SK-N-SH (cell line): ENCODE results near the gene ARPC5L. TPM values are rescaled to one million over a fixed set of nuclear protein-coding genes. Genes with fewer than 3 reads are reported as not detected.

ENCODE experiments used
- CTCF ChIA-PET: fragments of 300-600, 350-600 bp; formaldehyde crosslinking; extraction: SDS; loops from one replicate; lab custom pipeline; 2021; lab: Yijun Ruan, JAX
- POLR2A ChIA-PET: fragments of 350-600 bp; sonication (Branson Sonifier 250); formaldehyde crosslinking; extraction: SDS; loops from one replicate; lab custom pipeline; 2020; ENCODE audit warnings: antibody characterized with exemption, inconsistent platforms; lab: Yijun Ruan, JAX
- DNase-seq: peaks from one replicate; pipeline ENCODE4 v3.0.0; 2012
- H2AFZ ChIP-seq: fragments of 200-600 bp; sonication (generic); 2 replicates; pipeline ENCODE4 v1.8.1; 2016; ENCODE audit warnings: antibody characterized with exemption, mild to moderate bottlenecking, low read depth
- H3F3A ChIP-seq: fragments of 200-600 bp; sonication (generic); replicated peaks from 2 replicates; pipeline ENCODE3; 2016; ENCODE audit warnings: antibody characterized with exemption, mild to moderate bottlenecking; ENCODE audit not compliant: insufficient read depth
- H3K27ac ChIP-seq, 2 experiments: fragments of 200-500 bp in 1 of 2; fragments of 200-600 bp in 1 of 2; sonication (Bioruptor generic) in 1 of 2; sonication (generic), shearing (Covaris generic) in 1 of 2; 2 replicates each; pipeline versions ENCODE4 v1.5.1 to v1.6.1; 2014 to 2016; ENCODE audit warnings: low read depth in 2 of 2, inconsistent platforms in 1 of 2, low read length in 1 of 2, mild to moderate bottlenecking in 1 of 2, mixed read lengths in 1 of 2
- H3K27me3 ChIP-seq: fragments of 200-600 bp; sonication (generic), shearing (Covaris generic); 2 replicates; pipeline ENCODE4 v1.6.1; 2016; ENCODE audit warnings: mixed run types; ENCODE audit not compliant: insufficient read depth
- H3K36me3 ChIP-seq, 2 experiments: fragments of 200-500 bp in 1 of 2; fragments of 200-600 bp in 1 of 2; sonication (Bioruptor generic) in 1 of 2; sonication (generic) in 1 of 2; replicated peaks in 1 of 2; 2 replicates each; pipeline versions ENCODE3 to v1.5.1; 2014 to 2016; ENCODE audit warnings: low read length in 1 of 2, mild to moderate bottlenecking in 1 of 2; ENCODE audit not compliant: insufficient read depth in 2 of 2, control insufficient read depth in 1 of 2
- H3K4me1 ChIP-seq, 2 experiments: fragments of 200-500 bp in 1 of 2; fragments of 200-600 bp in 1 of 2; sonication (Bioruptor generic) in 1 of 2; sonication (generic), shearing (Covaris generic) in 1 of 2; 2 replicates each; pipeline versions ENCODE4 v1.5.1 to v1.6.1; 2014 to 2016; ENCODE audit warnings: low read depth in 1 of 2, low read length in 1 of 2, mixed run types in 1 of 2; ENCODE audit not compliant: insufficient read depth in 2 of 2, control insufficient read depth in 1 of 2
- H3K4me2 ChIP-seq: fragments of 200-600 bp; sonication (generic), shearing (Covaris generic); 2 replicates; pipeline ENCODE4 v1.6.1; 2017; ENCODE audit warnings: mixed run types
- H3K4me3 ChIP-seq, 2 experiments: fragments of 200-500 bp in 1 of 2; fragments of 200-600 bp in 1 of 2; sonication (Bioruptor generic) in 1 of 2; sonication (generic), shearing (Covaris generic) in 1 of 2; 2 replicates each; pipeline versions ENCODE4 v1.5.1 to v1.8.1; 2014 to 2016; ENCODE audit warnings: low read depth in 2 of 2, inconsistent platforms in 1 of 2, low read length in 1 of 2, mild to moderate bottlenecking in 1 of 2, mixed read lengths in 1 of 2, moderate library complexity in 1 of 2
- H3K79me2 ChIP-seq: fragments of 200-600 bp; sonication (generic); 2 replicates; pipeline ENCODE4 v1.8.1; 2017; ENCODE audit warnings: mild to moderate bottlenecking; ENCODE audit not compliant: insufficient read depth
- H3K9ac ChIP-seq: fragments of 200-600 bp; sonication (generic); 2 replicates; pipeline ENCODE4 v1.6.1; 2017; ENCODE audit warnings: mixed run types
- H3K9me2 ChIP-seq: fragments of 200-600 bp; sonication (generic); 2 replicates; pipeline ENCODE4 v1.6.1; 2017; ENCODE audit warnings: mixed run types
- H3K9me3 ChIP-seq: fragments of 200-600 bp; sonication (generic); 2 replicates; pipeline ENCODE4 v1.6.1; 2017; ENCODE audit warnings: mixed run types, mild to moderate bottlenecking, moderate library complexity
- H4K20me1 ChIP-seq: fragments of 200-600 bp; sonication (generic); 2 replicates; pipeline ENCODE4 v1.6.1; 2017; ENCODE audit warnings: mild to moderate bottlenecking, mixed run types; ENCODE audit not compliant: insufficient read depth
- ELF1 ChIP-seq: IDR thresholded peaks from 2 replicates; pipeline ENCODE4 v1.4.0; 2012
- EZH2phosphoT487 ChIP-seq: fragments of 200-600 bp; sonication (generic); IDR thresholded peaks from 2 replicates; pipeline ENCODE4 v1.6.1; 2017; ENCODE audit warnings: low read depth, mixed run types, mild to moderate bottlenecking, antibody characterized with exemption, moderate library complexity, borderline replicate concordance
- FOSL2 ChIP-seq: IDR thresholded peaks from 2 replicates; pipeline ENCODE4 v1.4.0; 2012; ENCODE audit warnings: low read depth, mild to moderate bottlenecking, moderate library complexity, borderline replicate concordance
- JUND ChIP-seq: IDR thresholded peaks from 2 replicates; pipeline ENCODE4 v1.4.0; 2012
- MAX ChIP-seq: IDR thresholded peaks from 2 replicates; pipeline ENCODE4 v1.4.0; 2012; ENCODE audit warnings: low read depth
- MXI1 ChIP-seq: IDR thresholded peaks from 2 replicates; pipeline ENCODE4 v1.6.1; 2012; ENCODE audit warnings: mild to moderate bottlenecking, low read depth, low read length, improper control_type of control experiment
- NRF1 ChIP-seq: IDR thresholded peaks from 2 replicates; pipeline ENCODE4 v1.6.1; 2012; ENCODE audit warnings: low read depth, mild to moderate bottlenecking, low read length
- PBX3 ChIP-seq: IDR thresholded peaks from 2 replicates; pipeline ENCODE4; 2012
- POLR2AphosphoS5 ChIP-seq: IDR thresholded peaks from 2 replicates; pipeline ENCODE4 v1.6.1; 2012; ENCODE audit warnings: low read depth, low read length
- RCOR1 ChIP-seq: fragments of 150-350 bp; IDR thresholded peaks from 2 replicates; pipeline ENCODE4 v1.6.1; 2017; ENCODE audit warnings: antibody characterized with exemption, low read length
- REST ChIP-seq: IDR thresholded peaks from 2 replicates; pipeline ENCODE4 v1.6.1; 2012; ENCODE audit warnings: mild to moderate bottlenecking, low read depth, low read length, moderate library complexity
- SIN3A ChIP-seq: IDR thresholded peaks from 2 replicates; pipeline ENCODE4 v1.6.1; 2012; ENCODE audit warnings: low read depth, mild to moderate bottlenecking, low read length, moderate library complexity, borderline replicate concordance
- TAF1 ChIP-seq: IDR thresholded peaks from 2 replicates; pipeline ENCODE4 v1.6.1; 2012; ENCODE audit warnings: low read depth, mild to moderate bottlenecking, low read length, moderate library complexity, borderline replicate concordance
- USF1 ChIP-seq: IDR thresholded peaks from 2 replicates; pipeline ENCODE4 v1.4.0; 2012; ENCODE audit warnings: low read depth, borderline replicate concordance
- WGBS: methylation state at CpG from one replicate; pipeline ENCODE4 v1.1.6; 2017; ENCODE audit warnings: low lambda C conversion rate; 5-methylcytosine and 5-hydroxymethylcytosine counted together
- polyA plus RNA-seq, 3 experiments: library from polyadenylated mRNA; depleted of rRNA; stranded (reverse); fragments of >200 nt; gene quantifications; 2 replicates each; pipeline ENCODE4 v1.2.3, GENCODE V29; 2012

Gene ARPC5L
- polyA plus RNA-seq, 1 of the 3 experiments (the other 2 are of a cell fraction), result 73.1 TPM

- no peaks in the 10 kb centered on the region for H3K9me2 ChIP-seq
- peaks cover 8% of the 10 kb centered on the region; the same call in 1 of the 2 replicates for H3K79me2 ChIP-seq
- CTCF ChIA-PET, result interaction anchor here (0.8 to 33.6 kb wide), 23 partner anchors 9 to 1637 kb away, joined by 3 to 1436 read pairs (median 9); partner anchors contain the start of genes ARPC5L, NR6A1, OLFML2A and RPL35
- 93% methylated on average over 7 of the region's 8 CpGs for WGBS
- H3K27ac ChIP-seq, result no peak overlapping the region
- H2AFZ ChIP-seq, result no peak overlapping the region
- H3K9me3 ChIP-seq, result no peaks in the 10 kb centered on the region
- no peak overlapping the region for H3K9ac ChIP-seq
- no peak for TF ChIP-seq MAX
- TF ChIP-seq POLR2AphosphoS5, result no peak
- TF ChIP-seq TAF1, result no peak
- no peak for TF ChIP-seq RCOR1
- TF ChIP-seq EZH2phosphoT487, result no peak
- no peak for TF ChIP-seq MXI1
- H3K36me3 ChIP-seq, result peaks cover 16 to 29% of the 10 kb centered on the region in 2 experiments
- H3K4me3 ChIP-seq, result no peak overlapping the region
- H3F3A ChIP-seq, result peaks cover 38% of the 10 kb centered on the region
- DNase-seq, result no peak
- H4K20me1 ChIP-seq, result peaks cover 32% of the 10 kb centered on the region
- no peaks in the 10 kb centered on the region for H3K27me3 ChIP-seq
- H3K4me1 ChIP-seq, result peaks cover 0 to 12% of the 10 kb centered on the region in 2 experiments; a peak in 1 of 4 replicates
- POLR2A ChIA-PET, result interaction anchor here (1.9 to 5.0 kb wide), 2 partner anchors 8 to 82 kb away, joined by 12 to 42 read pairs; partner anchors contain the start of genes ARPC5L, NR6A1 and RPL35
- no peak overlapping the region for H3K4me2 ChIP-seq
Observed at GRCh38 chr9:124854161-124854560, 7.8 kb upstream of the ARPC5L start.

GRCh38 chr9:124854822-124855221 lies 7.1 kb upstream of the ARPC5L start:
- Histone ChIP-seq H3K4me2 (no peak overlapping the region), H4K20me1 (peaks cover 39% of the 10 kb centered on the region), H3K9me3 (no peaks in the 10 kb centered on the region), H3K4me1 (peaks cover 6 to 19% of the 10 kb centered on the region in 2 experiments; a peak in 1 of 4 replicates), H2AFZ (no peak overlapping the region), H3F3A (peaks cover 41% of the 10 kb centered on the region), H3K36me3 (peaks cover 23 to 36% of the 10 kb centered on the region in 2 experiments), H3K27me3 (no peaks in the 10 kb centered on the region), H3K79me2 (peaks cover 14% of the 10 kb centered on the region), H3K4me3 (no peak overlapping the region), H3K27ac (no peak overlapping the region), H3K9ac (no peak overlapping the region), H3K9me2 (no peaks in the 10 kb centered on the region)
- ChIA-PET CTCF (interaction anchor here (1.2 to 33.6 kb wide), 8 partner anchors 19 to 520 kb away, joined by 3 to 1436 read pairs (median 42); partner anchors contain the start of genes NR6A1 and OLFML2A), POLR2A (interaction anchor here (0.6 to 5.0 kb wide), 4 partner anchors 8 to 288 kb away, joined by 3 to 42 read pairs (median 4); partner anchors contain the start of genes NR6A1 and SCAI)
- DNase-seq, result no peak
- 68% methylated on average over 7 of the region's 7 CpGs for WGBS
- TF ChIP-seq USF1, result no peak
- TF ChIP-seq SIN3A, result no peak
- TF ChIP-seq REST, result no peak
- TF ChIP-seq FOSL2, result no peak
- TF ChIP-seq PBX3, result no peak
- TF ChIP-seq JUND, result no peak
- TF ChIP-seq ELF1, result no peak
- TF ChIP-seq NRF1, result no peak
